Placental epithelial cell (primary cell): ENCODE measurements around the gene IMPA2. TPM values are rescaled to one million over a fixed set of nuclear protein-coding genes. Genes with fewer than 3 reads are reported as not detected.

ENCODE experiments used
- small RNA-seq: library from RNA; depleted of rRNA; stranded (forward); fragments of <200 nt; gene quantifications from one replicate; pipeline ENCODE3, GENCODE V24; 2012
- total RNA-seq: library from RNA; depleted of rRNA; stranded (reverse); fragments of >200 nt; gene quantifications from 2 replicates; pipeline ENCODE4 v1.2.3, GENCODE V29; 2012

The IMPA2 gene
- 3.5 and 4.7 TPM in 2 replicates for total RNA-seq

GRCh38 chr18:11981192-11981542 lies at the start of gene IMPA2:
IMPA2 (plus strand) TSS chr18:11981507; CDS start chr18:11981670, 163 bp downstream.

Small RNA genes lying within 50 kb of the gene (small RNA-seq; reads per million reads assigned to genes)
- not detected for gene AP001542.1

Other genes with a start within 250 kb of the IMPA2 start
- 72.1 and 76.2 TPM in 2 replicates for gene CHMP1B, start 130.1 kb upstream of the IMPA2 start, total RNA-seq
- 37.0 and 43.6 TPM in 2 replicates for gene MPPE1, start 73.2 kb upstream of the IMPA2 start, total RNA-seq
- gene ANKRD62, start 112.3 kb downstream of the IMPA2 start, total RNA-seq, result not detected in 2 replicates